Stimulated activated effector memory CD8-positive, alpha-beta T cell treated with anti-CD3 and anti-CD28 coated beads, Interleukin-12 subunit alpha, Interleukin-12 subunit beta, amount 100 ng/mL, for 72 hours (primary cell): ENCODE measurements around the gene DNAJB2.

Source experiments
- ATAC-seq: fragments of 150-1000 bp; cut with Tn5 transposase; 2 replicates; pipeline ENCODE4 v1.10.0; 2021
- DNase-seq, 2 donors: peaks; one replicate each; pipeline ENCODE4 v3.0.0; 2021 to 2022; ENCODE audit warnings: low spot score in 2 of 2
- H3K27ac Mint-ChIP-seq: one replicate; pipeline ENCODE4 v1.8.0; 2022; ENCODE audit warnings: mild to moderate bottlenecking, mixed read lengths
- H3K36me3 Mint-ChIP-seq: one replicate; pipeline ENCODE4 v1.8.0; 2022; ENCODE audit warnings: mild to moderate bottlenecking, mixed read lengths
- H3K4me1 Mint-ChIP-seq: one replicate; pipeline ENCODE4 v1.8.0; 2022; ENCODE audit warnings: mixed read lengths
- H3K4me3 Mint-ChIP-seq: one replicate; pipeline ENCODE4 v1.8.0; 2022; ENCODE audit warnings: mild to moderate bottlenecking, mixed read lengths
- H3K9me3 Mint-ChIP-seq: one replicate; pipeline ENCODE4 v1.8.0; 2022; ENCODE audit warnings: mixed read lengths

The DNAJB2 gene

GRCh38 chr2:219327719-219328118 lies 48.6 kb downstream of the DNAJB2 start:
- H3K36me3 Mint-ChIP-seq = no peaks in the 10 kb centered on the region
- no peak overlapping the region for H3K27ac Mint-ChIP-seq
- H3K4me3 Mint-ChIP-seq = no peak overlapping the region
- ATAC-seq (no peak), DNase-seq (no peak)
- peaks cover 4% of the 10 kb centered on the region for H3K9me3 Mint-ChIP-seq
- peaks cover 8% of the 10 kb centered on the region for H3K4me1 Mint-ChIP-seq

GRCh38 chr2:219331560-219332213 lies 52.5 kb downstream of the DNAJB2 start:
- peaks cover 11% of the 10 kb centered on the region for H3K9me3 Mint-ChIP-seq
- H3K27ac Mint-ChIP-seq = no peak overlapping the region
- DNase-seq (no peak), ATAC-seq (no peak)
- peaks cover 8% of the 10 kb centered on the region for H3K4me1 Mint-ChIP-seq
- no peaks in the 10 kb centered on the region for H3K36me3 Mint-ChIP-seq
- H3K4me3 Mint-ChIP-seq = no peak overlapping the region

GRCh38 chr2:219332542-219332941 lies 53.4 kb downstream of the DNAJB2 start, which contains the start of gene RESP18:
RESP18 (minus strand) TSS chr2:219332744.
- no peaks in the 10 kb centered on the region for H3K36me3 Mint-ChIP-seq
- peaks cover 8% of the 10 kb centered on the region for H3K4me1 Mint-ChIP-seq
- ATAC-seq = no peak
- peaks cover 11% of the 10 kb centered on the region for H3K9me3 Mint-ChIP-seq
- no peak within 1 kb of the TSS for H3K27ac Mint-ChIP-seq
- no peak within 1 kb of the TSS for H3K4me3 Mint-ChIP-seq
- DNase-seq = no peak

GRCh38 chr2:219334076-219334475 lies 54.9 kb downstream of the DNAJB2 start:
- Mint-ChIP-seq H3K4me1 (peaks cover 8% of the 10 kb centered on the region), H3K27ac (no peak overlapping the region), H3K9me3 (peaks cover 11% of the 10 kb centered on the region), H3K4me3 (no peak overlapping the region), H3K36me3 (no peaks in the 10 kb centered on the region)
- ATAC-seq (no peak), DNase-seq (no peak)

GRCh38 chr2:219335373-219335786 lies 56.2 kb downstream of the DNAJB2 start:
- H3K4me1 Mint-ChIP-seq = peaks cover 8% of the 10 kb centered on the region
- DNase-seq = no peak
- H3K36me3 Mint-ChIP-seq = no peaks in the 10 kb centered on the region
- ATAC-seq = no peak
- H3K4me3 Mint-ChIP-seq = no peak overlapping the region
- no peak overlapping the region for H3K27ac Mint-ChIP-seq
- H3K9me3 Mint-ChIP-seq = peaks cover 11% of the 10 kb centered on the region
